LNCaP clone FGC (cell line): ENCODE results near the gene RAB3GAP1.

Source experiments
- DNase-seq: peaks from one replicate; pipeline ENCODE4 v3.0.0-alpha.2; 2011; ENCODE audit warnings: low read depth
- H3K4me3 ChIP-seq: 2 replicates; pipeline ENCODE4 v1.5.1; 2011; ENCODE audit warnings: mild to moderate bottlenecking, low read depth, low read length, control low read depth
- CTCF ChIP-seq: IDR thresholded peaks from 2 replicates; pipeline ENCODE4 v1.5.1; 2012; ENCODE audit warnings: mild to moderate bottlenecking; ENCODE audit not compliant: control insufficient read depth, insufficient read depth; ENCODE audit errors: extremely low read depth

Gene RAB3GAP1

GRCh38 chr2:135055182-135055786, 3.2 kb downstream of the RAB3GAP1 start:
- TF ChIP-seq CTCF, result no peak
- H3K4me3 ChIP-seq, result no peak overlapping the region
- DNase-seq, result no peak

- TF ChIP-seq CTCF, result no peak
- no peak for DNase-seq
- no peak overlapping the region for H3K4me3 ChIP-seq
These were observed 4.7 kb downstream of the RAB3GAP1 start for GRCh38 chr2:135056790-135057189.

- DNase-seq, result no peak
- H3K4me3 ChIP-seq, result no peak overlapping the region
- no peak for TF ChIP-seq CTCF
These were observed 7.5 kb downstream of the RAB3GAP1 start for GRCh38 chr2:135059577-135059976.

- no peak overlapping the region for H3K4me3 ChIP-seq
- no peak for TF ChIP-seq CTCF
- no peak for DNase-seq
These were observed 11.1 kb downstream of the RAB3GAP1 start for GRCh38 chr2:135063210-135063609.

- no peak overlapping the region for H3K4me3 ChIP-seq
- no peak for DNase-seq
- TF ChIP-seq CTCF, result no peak
These were observed 12.1 kb downstream of the RAB3GAP1 start for GRCh38 chr2:135064149-135064548.

- H3K4me3 ChIP-seq, result no peak overlapping the region
- TF ChIP-seq CTCF, result no peak
- no peak for DNase-seq
These were observed 14.6 kb downstream of the RAB3GAP1 start for GRCh38 chr2:135066710-135067109.

GRCh38 chr2:135072125-135072997, 20.3 kb downstream of the RAB3GAP1 start:
- DNase-seq, result no peak
- no peak for TF ChIP-seq CTCF
- H3K4me3 ChIP-seq, result no peak overlapping the region
